BLaER1 (cell line): ENCODE measurements around the gene SMARCA2.

Experiments used
- H3K27ac ChIP-seq: shearing (Covaris generic); formaldehyde crosslinking; 2 replicates; pipeline ENCODE4 v1.8.1; 2022
- H3K27me3 ChIP-seq: shearing (Covaris generic); formaldehyde crosslinking; 2 replicates; pipeline ENCODE4 v1.8.1; 2022
- H3K36me3 ChIP-seq: shearing (Covaris generic); formaldehyde crosslinking; 2 replicates; pipeline ENCODE4 v1.8.1; 2022
- H3K4me1 ChIP-seq: shearing (Covaris generic); formaldehyde crosslinking; 2 replicates; pipeline ENCODE4 v1.8.1; 2022
- H3K4me2 ChIP-seq: shearing (Covaris generic); formaldehyde crosslinking; 2 replicates; pipeline ENCODE4 v1.8.1; 2022
- H3K4me3 ChIP-seq: shearing (Covaris generic); formaldehyde crosslinking; 2 replicates; pipeline ENCODE4 v1.8.1; 2022
- H3K9ac ChIP-seq: shearing (Covaris generic); formaldehyde crosslinking; 2 replicates; pipeline ENCODE4 v1.8.1; 2022
- H3K9me3 ChIP-seq: shearing (Covaris generic); formaldehyde crosslinking; 2 replicates; pipeline ENCODE4 v1.8.1; 2022
- H4K20me1 ChIP-seq: shearing (Covaris generic); formaldehyde crosslinking; 2 replicates; pipeline ENCODE4 v1.8.1; 2022
- Cebpa-rat ChIP-seq: shearing (Covaris generic); IDR thresholded peaks from 2 replicates; pipeline ENCODE4 v1.8.1; 2022

Gene SMARCA2

GRCh38 chr9:2215921-2216441, 200.8 kb downstream of the SMARCA2 start:
- Histone ChIP-seq H3K36me3 (no peaks in the 10 kb centered on the region; the same call in 1 of the 2 replicates), H3K4me3 (no peak overlapping the region), H4K20me1 (no peaks in the 10 kb centered on the region), H3K4me1 (no peaks in the 10 kb centered on the region), H3K9ac (no peak overlapping the region), H3K27ac (no peak overlapping the region), H3K27me3 (no peaks in the 10 kb centered on the region), H3K9me3 (no peaks in the 10 kb centered on the region), H3K4me2 (no peak overlapping the region)
- no peak for TF ChIP-seq Cebpa-rat

GRCh38 chr9:2216591-2216990, 201.4 kb downstream of the SMARCA2 start:
- H3K4me3 ChIP-seq, result no peak overlapping the region
- no peak for TF ChIP-seq Cebpa-rat
- H3K9me3 ChIP-seq, result no peaks in the 10 kb centered on the region
- H3K4me2 ChIP-seq, result no peak overlapping the region
- no peaks in the 10 kb centered on the region for H3K27me3 ChIP-seq
- no peak overlapping the region for H3K9ac ChIP-seq
- H4K20me1 ChIP-seq, result no peaks in the 10 kb centered on the region
- H3K4me1 ChIP-seq, result no peaks in the 10 kb centered on the region
- H3K27ac ChIP-seq, result no peak overlapping the region
- H3K36me3 ChIP-seq, result no peaks in the 10 kb centered on the region; the same call in 1 of the 2 replicates

DNA sequence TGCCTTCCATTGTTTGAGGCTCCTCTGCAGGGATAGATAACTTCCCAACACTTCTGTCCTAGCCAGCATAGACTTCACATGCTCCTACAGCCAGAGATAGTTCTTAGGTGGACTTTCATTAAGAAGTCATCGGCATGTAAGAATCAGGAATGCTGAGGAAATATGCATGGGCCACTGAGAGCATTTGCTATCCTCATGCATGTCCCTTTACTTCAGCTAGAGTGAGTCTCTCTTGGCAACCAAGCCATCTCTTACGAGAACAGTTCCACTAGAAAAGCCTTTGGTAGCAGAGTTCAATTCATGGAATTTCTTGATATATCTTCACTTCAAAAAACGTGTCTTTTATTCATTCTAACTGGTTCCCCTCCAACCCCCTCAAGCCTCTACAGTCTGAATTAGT, 202.4 kb downstream of the SMARCA2 start:
- Histone ChIP-seq H3K36me3 (no peaks in the 10 kb centered on the region; the same call in 1 of the 2 replicates), H4K20me1 (no peaks in the 10 kb centered on the region), H3K27me3 (no peaks in the 10 kb centered on the region), H3K4me1 (no peaks in the 10 kb centered on the region), H3K9me3 (no peaks in the 10 kb centered on the region), H3K9ac (no peak overlapping the region), H3K4me2 (no peak overlapping the region), H3K4me3 (no peak overlapping the region), H3K27ac (no peak overlapping the region)
- no peak for TF ChIP-seq Cebpa-rat

GRCh38 chr9:2220036-2220435, 204.9 kb downstream of the SMARCA2 start:
- no peak overlapping the region for H3K4me3 ChIP-seq
- H3K27me3 ChIP-seq, result no peaks in the 10 kb centered on the region
- H3K9ac ChIP-seq, result no peak overlapping the region
- TF ChIP-seq Cebpa-rat, result no peak
- no peak overlapping the region for H3K27ac ChIP-seq
- H3K4me1 ChIP-seq, result no peaks in the 10 kb centered on the region
- no peak overlapping the region for H3K4me2 ChIP-seq
- H4K20me1 ChIP-seq, result no peaks in the 10 kb centered on the region
- no peaks in the 10 kb centered on the region; the same call in 1 of the 2 replicates for H3K36me3 ChIP-seq
- H3K9me3 ChIP-seq, result peaks cover 10% of the 10 kb centered on the region; the same call in 1 of the 2 replicates

- Histone ChIP-seq H3K27ac (no peak overlapping the region), H3K9me3 (peaks cover 22% of the 10 kb centered on the region), H3K36me3 (no peaks in the 10 kb centered on the region), H3K27me3 (no peaks in the 10 kb centered on the region), H3K4me2 (no peak overlapping the region), H3K9ac (no peak overlapping the region), H3K4me1 (peaks cover 27% of the 10 kb centered on the region), H4K20me1 (no peaks in the 10 kb centered on the region), H3K4me3 (no peak overlapping the region)
- TF ChIP-seq Cebpa-rat, result no peak
These were observed 212.2 kb downstream of the SMARCA2 start for GRCh38 chr9:2227144-2227867.

GRCh38 chr9:2228132-2228531, 213.0 kb downstream of the SMARCA2 start:
- H3K36me3 ChIP-seq, result no peaks in the 10 kb centered on the region

DNA sequence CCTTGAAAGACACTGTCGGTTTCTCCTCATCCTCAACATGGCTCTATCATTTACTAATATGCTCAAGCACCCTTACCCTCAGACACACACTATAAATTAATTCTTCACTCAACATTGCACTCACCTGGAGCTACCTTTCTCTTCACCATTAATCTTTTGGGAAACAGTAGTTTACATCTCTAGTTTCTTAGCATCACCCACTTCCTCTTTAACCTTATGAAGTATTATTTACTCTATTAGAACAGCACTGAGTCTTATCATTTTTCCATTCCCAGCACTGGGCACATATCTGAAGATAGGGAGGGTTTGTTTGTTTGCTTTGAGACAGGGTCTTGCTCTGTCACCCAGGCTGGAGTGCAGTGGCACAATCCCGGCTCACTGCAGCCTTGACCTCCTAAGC, 213.5 kb downstream of the SMARCA2 start:
- H4K20me1 ChIP-seq, result no peaks in the 10 kb centered on the region
- peaks cover 19% of the 10 kb centered on the region for H3K9me3 ChIP-seq
- peak overlapping the region; percentile 77 for H3K27ac ChIP-seq
- H3K4me1 ChIP-seq, result peaks cover 30% of the 10 kb centered on the region
- H3K36me3 ChIP-seq, result no peaks in the 10 kb centered on the region
- TF ChIP-seq Cebpa-rat, result no peak
- H3K4me3 ChIP-seq, result no peak overlapping the region
- H3K4me2 ChIP-seq, result peak overlapping the region; percentile 66
- H3K27me3 ChIP-seq, result no peaks in the 10 kb centered on the region
- H3K9ac ChIP-seq, result 0 out of 2 replicates have a peak overlapping the region, but pooled peaks have one; percentile 8

More at GRCh38 chr9:2228132-2228531, 213.0 kb downstream of the SMARCA2 start:
- H3K9me3 ChIP-seq, result peaks cover 19% of the 10 kb centered on the region
- H3K4me1 ChIP-seq, result peaks cover 27% of the 10 kb centered on the region
- H3K27ac ChIP-seq, result peak overlapping the region; percentile 77
- TF ChIP-seq Cebpa-rat, result no peak
- no peaks in the 10 kb centered on the region for H4K20me1 ChIP-seq
- no peak overlapping the region for H3K4me3 ChIP-seq
- no peak overlapping the region for H3K9ac ChIP-seq
- peak overlapping the region; percentile 66 for H3K4me2 ChIP-seq
- H3K27me3 ChIP-seq, result no peaks in the 10 kb centered on the region

- peak overlapping the region; percentile 66 for H3K4me2 ChIP-seq
- peaks cover 36% of the 10 kb centered on the region for H3K4me1 ChIP-seq
- H3K27me3 ChIP-seq, result no peaks in the 10 kb centered on the region
- no peak overlapping the region for H3K4me3 ChIP-seq
- H3K9me3 ChIP-seq, result peaks cover 16% of the 10 kb centered on the region
- TF ChIP-seq Cebpa-rat, result no peak
- H4K20me1 ChIP-seq, result no peaks in the 10 kb centered on the region
- H3K9ac ChIP-seq, result peak overlapping the region; percentile 8; the same call in 1 of the 2 replicates
- no peaks in the 10 kb centered on the region for H3K36me3 ChIP-seq
- peak overlapping the region; percentile 77 for H3K27ac ChIP-seq
These were observed 214.1 kb downstream of the SMARCA2 start for GRCh38 chr9:2229109-2229721.

- Histone ChIP-seq H3K4me3 (no peak overlapping the region), H3K9me3 (peaks cover 13% of the 10 kb centered on the region), H4K20me1 (no peaks in the 10 kb centered on the region), H3K36me3 (no peaks in the 10 kb centered on the region), H3K4me1 (peaks cover 47% of the 10 kb centered on the region), H3K27ac (peak overlapping the region; percentile 77; the same call in 1 of the 2 replicates), H3K9ac (no peak overlapping the region), H3K27me3 (no peaks in the 10 kb centered on the region), H3K4me2 (peak overlapping the region; percentile 66)
- no peak for TF ChIP-seq Cebpa-rat
These were observed 215.2 kb downstream of the SMARCA2 start for GRCh38 chr9:2230362-2230761.

GRCh38 chr9:2231101-2231500, 216.0 kb downstream of the SMARCA2 start:
- Histone ChIP-seq H4K20me1 (no peaks in the 10 kb centered on the region), H3K4me3 (no peak overlapping the region), H3K36me3 (no peaks in the 10 kb centered on the region), H3K4me1 (peaks cover 50% of the 10 kb centered on the region), H3K9ac (no peak overlapping the region), H3K27ac (no peak overlapping the region), H3K9me3 (peaks cover 13% of the 10 kb centered on the region), H3K4me2 (no peak overlapping the region), H3K27me3 (no peaks in the 10 kb centered on the region)
- no peak for TF ChIP-seq Cebpa-rat
